Skeletal muscle satellite cell (primary cell): ENCODE results near the gene MT2A.
"Not testable (repeated sequence)": the region's sequence is repeated elsewhere in the genome, so short reads cannot be mapped to it uniquely, and the experiment has no call there.

Experiments
- H3K27me3 ChIP-seq: 2 replicates; pipeline ENCODE4 v1.7.0; 2013; ENCODE audit warnings: low read length; ENCODE audit not compliant: control insufficient read depth, insufficient read depth
- H3K36me3 ChIP-seq: 2 replicates; pipeline ENCODE4 v1.7.0; 2013; ENCODE audit warnings: mild to moderate bottlenecking, control low read depth, low read length; ENCODE audit not compliant: insufficient read depth
- H3K4me1 ChIP-seq: 2 replicates; pipeline ENCODE4 v1.7.0; 2013; ENCODE audit warnings: low read length; ENCODE audit not compliant: control insufficient read depth, insufficient read depth
- H3K4me2 ChIP-seq: 2 replicates; pipeline ENCODE4 v1.7.0; 2013; ENCODE audit warnings: mild to moderate bottlenecking, low read length
- H3K4me3 ChIP-seq: 2 replicates; pipeline ENCODE4 v1.7.0; 2013; ENCODE audit warnings: low read length
- H3K9ac ChIP-seq: 2 replicates; pipeline ENCODE4 v1.7.0; 2013; ENCODE audit warnings: mild to moderate bottlenecking, low read depth, low read length, moderate library complexity
- H3K9me3 ChIP-seq: replicated peaks from 2 replicates; pipeline ENCODE4 v1.7.0; 2013; ENCODE audit warnings: mild to moderate bottlenecking, control low read depth, low read length

The MT2A gene

GRCh38 chr16:56582911-56583310 is 25.5 kb upstream of the MT2A start:
- H3K4me3 ChIP-seq, H3K4me1 ChIP-seq, H3K9ac ChIP-seq, H3K4me2 ChIP-seq, H3K36me3 ChIP-seq, H3K9me3 ChIP-seq: not testable (repeated sequence)
- peaks cover 40% of the 10 kb centered on the region for H3K27me3 ChIP-seq

- Histone ChIP-seq H3K9me3 (no peaks in the 10 kb centered on the region), H3K4me3 (no peak overlapping the region), H3K36me3 (no peaks in the 10 kb centered on the region), H3K4me2 (no peak overlapping the region), H3K27me3 (peaks cover 44% of the 10 kb centered on the region), H3K9ac (no peak overlapping the region), H3K4me1 (no peaks in the 10 kb centered on the region)
Measured at GRCh38 chr16:56583351-56584168, 24.8 kb upstream of the MT2A start.

- H3K9me3 ChIP-seq = no peaks in the 10 kb centered on the region
- peaks cover 5% of the 10 kb centered on the region for H3K4me1 ChIP-seq
- H3K27me3 ChIP-seq = peaks cover 52% of the 10 kb centered on the region
- H3K4me3 ChIP-seq = no peak overlapping the region
- H3K36me3 ChIP-seq = no peaks in the 10 kb centered on the region
- no peak overlapping the region for H3K9ac ChIP-seq
- H3K4me2 ChIP-seq = no peak overlapping the region
Measured at GRCh38 chr16:56584276-56584675, 24.1 kb upstream of the MT2A start.

DNA sequence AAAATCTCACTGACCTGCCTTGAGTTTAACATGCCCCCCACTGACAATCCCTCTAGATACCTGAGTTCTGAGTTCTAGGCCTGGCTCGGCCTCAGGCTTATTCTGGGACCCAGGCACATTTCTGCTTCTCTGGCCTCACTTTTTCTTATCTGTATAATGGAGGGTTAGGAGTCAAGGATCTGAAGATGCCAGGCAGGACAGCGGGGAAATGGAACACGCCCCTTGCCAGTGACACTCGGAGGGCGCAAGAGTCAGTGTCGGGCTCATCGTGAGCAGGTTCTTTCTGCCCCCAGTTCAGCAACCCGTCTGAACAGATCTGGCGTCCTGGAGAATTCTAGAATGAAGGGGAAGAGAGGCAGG is 19.6 kb upstream of the MT2A start:
- Histone ChIP-seq H3K9me3 (no peaks in the 10 kb centered on the region), H3K9ac (no peak overlapping the region), H3K36me3 (no peaks in the 10 kb centered on the region), H3K27me3 (peaks cover 72% of the 10 kb centered on the region), H3K4me2 (peak overlapping the region; percentile 85), H3K4me1 (peaks cover 10% of the 10 kb centered on the region), H3K4me3 (peak overlapping the region; percentile 71)

- H3K4me1 ChIP-seq = peaks cover 10% of the 10 kb centered on the region
- peaks cover 72% of the 10 kb centered on the region for H3K27me3 ChIP-seq
- H3K9me3 ChIP-seq = no peaks in the 10 kb centered on the region
- H3K9ac ChIP-seq = no peak within 1 kb of the TSS
- H3K36me3 ChIP-seq = no peaks in the 10 kb centered on the region
- peak within 1 kb of the TSS; percentile 85 for H3K4me2 ChIP-seq
- H3K4me3 ChIP-seq = peak within 1 kb of the TSS; percentile 71
Measured at GRCh38 chr16:56589141-56590039, 19.0 kb upstream of the MT2A start, which contains the start of gene MT3. MT3 (plus strand) TSS chr16:56589528; CDS start chr16:56589591, 63 bp downstream.

- no peaks in the 10 kb centered on the region for H3K9me3 ChIP-seq
- H3K9ac ChIP-seq = no peak overlapping the region
- H3K4me2 ChIP-seq = no peak overlapping the region
- peaks cover 10% of the 10 kb centered on the region for H3K4me1 ChIP-seq
- H3K27me3 ChIP-seq = peaks cover 53% of the 10 kb centered on the region
- H3K4me3 ChIP-seq = no peak overlapping the region
- no peaks in the 10 kb centered on the region for H3K36me3 ChIP-seq
Measured at GRCh38 chr16:56591377-56592060, 16.9 kb upstream of the MT2A start.

GRCh38 chr16:56593573-56594291 is 14.7 kb upstream of the MT2A start:
- H3K27me3 ChIP-seq = peaks cover 34% of the 10 kb centered on the region
- H3K4me2 ChIP-seq = no peak overlapping the region
- no peak overlapping the region for H3K9ac ChIP-seq
- no peaks in the 10 kb centered on the region for H3K36me3 ChIP-seq
- H3K9me3 ChIP-seq = no peaks in the 10 kb centered on the region
- H3K4me3 ChIP-seq = no peak overlapping the region
- H3K4me1 ChIP-seq = peaks cover 10% of the 10 kb centered on the region

DNA sequence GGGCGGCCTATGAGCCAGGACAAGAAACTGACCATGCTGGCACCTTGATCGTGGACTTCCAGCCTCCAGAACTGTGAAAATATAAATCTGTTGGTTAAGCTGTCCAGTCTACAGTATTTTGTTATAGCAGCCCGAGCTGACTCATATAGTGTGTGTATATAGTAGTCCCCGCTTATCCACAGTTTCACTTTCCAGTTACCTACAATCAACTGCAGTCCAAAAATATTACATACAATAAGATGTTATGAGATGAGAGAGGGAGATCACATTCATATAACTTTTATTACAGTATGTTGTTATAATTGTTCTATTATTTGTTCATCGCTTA is 14.1 kb upstream of the MT2A start:
- Histone ChIP-seq H3K36me3 (no peaks in the 10 kb centered on the region), H3K4me2 (no peak overlapping the region)

DNA sequence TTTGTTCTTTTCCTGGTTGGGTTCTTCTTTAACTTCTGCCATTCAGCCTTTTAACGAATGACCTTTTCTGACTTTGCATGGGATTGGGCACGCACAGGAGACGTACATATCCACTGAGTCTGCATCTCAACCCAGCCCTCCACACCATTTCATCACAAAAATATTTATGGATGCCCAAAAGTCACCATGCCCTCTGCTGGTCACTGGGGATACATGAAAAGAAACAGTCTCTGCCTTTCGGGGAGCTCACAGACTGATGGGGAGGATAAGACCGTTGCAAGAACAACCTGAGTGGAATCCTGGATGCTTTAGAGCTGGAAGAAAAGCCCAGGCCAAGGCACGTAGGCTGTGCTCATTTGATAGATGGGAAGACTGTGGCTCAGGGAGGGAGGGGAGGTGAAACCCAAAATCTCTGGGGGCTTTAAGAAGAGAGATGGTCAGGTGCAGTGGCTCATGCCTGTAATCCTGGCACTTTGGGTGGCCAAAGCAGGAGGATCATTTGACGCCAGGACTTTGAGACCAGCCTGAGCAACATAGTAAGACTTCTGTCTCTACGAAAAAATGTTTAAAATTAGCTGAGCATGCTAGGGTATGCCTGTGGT is 7.9 kb upstream of the MT2A start:
- Histone ChIP-seq H3K27me3 (no peaks in the 10 kb centered on the region), H3K9me3 (no peaks in the 10 kb centered on the region), H3K4me3 (no peak overlapping the region), H3K9ac (no peak overlapping the region), H3K4me2 (peak overlapping the region; percentile 29), H3K36me3 (no peaks in the 10 kb centered on the region), H3K4me1 (peaks cover 8% of the 10 kb centered on the region)

More for the DNA sequence above, 14.1 kb upstream of the MT2A start:
- H3K27me3 ChIP-seq = peaks cover 29% of the 10 kb centered on the region
- no peaks in the 10 kb centered on the region for H3K9me3 ChIP-seq
- H3K4me3 ChIP-seq = no peak overlapping the region
- peaks cover 5% of the 10 kb centered on the region for H3K4me1 ChIP-seq
- no peak overlapping the region for H3K9ac ChIP-seq

- Histone ChIP-seq H3K27me3 (no peaks in the 10 kb centered on the region), H3K9ac (no peak overlapping the region), H3K4me3 (no peak overlapping the region)
Measured at GRCh38 chr16:56601325-56601724, 7.1 kb upstream of the MT2A start.

More at GRCh38 chr16:56601325-56601724, 7.1 kb upstream of the MT2A start:
- Histone ChIP-seq H3K9me3 (no peaks in the 10 kb centered on the region), H3K4me2 (no peak overlapping the region), H3K4me1 (peaks cover 16% of the 10 kb centered on the region), H3K36me3 (no peaks in the 10 kb centered on the region)
